Central memory CD4-positive, alpha-beta T cell (primary cell): ENCODE data around the gene ZNF697.
"Not testable (repeated sequence)": the region's sequence is repeated elsewhere in the genome, so short reads cannot be mapped to it uniquely, and the experiment has no call there.

Experiments
- DNase-seq: peaks from one replicate; pipeline ENCODE4 v3.0.0; 2022

ZNF697 gene

DNA sequence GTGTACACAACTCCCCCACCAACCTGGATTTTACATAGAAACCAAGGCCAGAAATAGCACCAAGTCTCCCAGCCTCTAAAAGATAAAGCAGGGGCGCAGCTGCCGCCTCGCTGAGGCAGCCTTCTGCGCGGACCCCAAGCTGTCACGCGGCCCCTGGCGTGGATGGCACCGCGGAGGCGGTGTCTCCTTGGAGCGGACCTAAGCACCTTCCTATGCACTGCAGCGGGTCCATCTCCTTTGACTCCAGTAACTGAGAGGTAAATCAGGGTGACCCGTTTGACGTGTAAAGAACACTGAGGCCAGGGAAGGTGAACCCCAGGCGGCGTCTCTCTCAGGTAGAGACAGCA lies 17.0 kb downstream of the ZNF697 start:
- no peak for DNase-seq

DNA sequence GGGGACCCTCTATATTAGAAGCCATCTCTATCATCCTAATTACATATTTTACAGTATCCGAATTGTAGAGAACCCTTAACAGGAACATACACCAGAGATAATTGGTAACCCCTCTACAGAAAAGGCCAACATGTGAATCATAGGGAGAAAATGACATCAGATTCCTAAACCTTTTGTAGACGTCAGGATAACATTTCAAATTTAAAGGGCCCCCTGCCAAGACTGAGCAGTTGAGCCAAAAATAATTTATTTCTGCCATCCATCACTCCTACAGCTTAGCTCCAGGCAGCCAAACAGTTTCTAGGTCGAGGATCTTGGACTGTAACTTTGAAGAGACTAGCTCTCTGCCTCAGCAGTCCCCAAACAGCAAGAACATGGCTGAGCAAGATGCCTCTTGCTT lies 21.2 kb downstream of the ZNF697 start:
- DNase-seq, result no peak

GRCh38 chr1:119626011-119626545 lies 22.0 kb downstream of the ZNF697 start:
- DNase-seq, result no peak

GRCh38 chr1:119623678-119624077 lies 24.4 kb downstream of the ZNF697 start:
- DNase-seq, result no peak

- no peak for DNase-seq
Observed at GRCh38 chr1:119623193-119623515, 24.9 kb downstream of the ZNF697 start.

DNA sequence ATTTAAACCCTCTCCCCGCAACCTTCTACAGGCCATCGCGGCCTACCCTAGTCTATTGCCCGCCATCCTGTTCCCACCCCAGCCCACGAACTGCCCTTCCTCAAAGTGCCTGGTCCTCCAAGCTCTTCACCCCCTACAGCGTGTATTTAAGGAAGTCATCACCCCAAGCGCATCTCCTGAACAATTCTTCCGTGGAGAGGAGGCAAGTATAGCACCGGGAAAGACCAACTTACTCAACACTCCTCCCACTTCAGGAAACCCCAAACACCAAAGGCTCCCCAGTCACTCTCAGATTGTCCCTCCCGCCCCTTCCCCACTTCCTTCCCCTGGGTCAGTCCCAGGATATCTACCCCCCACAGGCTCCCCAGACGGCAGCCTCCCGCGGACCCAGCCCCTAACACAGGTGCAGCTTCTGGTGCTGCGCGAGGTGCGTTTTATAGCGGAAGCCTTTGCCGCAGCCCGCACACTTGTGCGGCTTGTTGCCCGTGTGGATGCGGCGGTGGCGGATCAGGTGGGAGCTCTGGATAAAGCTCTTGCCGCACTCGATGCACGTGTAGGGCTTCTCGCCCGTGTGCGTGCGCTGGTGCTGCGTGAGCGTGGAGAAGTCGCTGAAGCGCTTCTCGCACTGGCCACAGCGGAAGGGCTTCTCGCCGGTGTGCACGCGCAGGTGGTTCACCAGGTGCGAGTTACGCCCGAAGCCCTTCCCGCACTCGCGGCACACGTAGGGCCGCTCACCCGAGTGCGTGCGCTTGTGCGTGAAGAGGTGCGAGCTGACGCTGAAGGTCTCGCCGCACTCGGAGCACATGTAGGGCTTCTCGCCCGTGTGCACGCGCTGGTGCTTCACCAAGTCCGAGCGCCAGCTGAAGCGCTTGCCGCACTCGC lies 25.5 kb downstream of the ZNF697 start:
- DNase-seq, result no peak

- DNase-seq, result no peak
Observed at GRCh38 chr1:119621705-119622104, 26.4 kb downstream of the ZNF697 start.

DNA sequence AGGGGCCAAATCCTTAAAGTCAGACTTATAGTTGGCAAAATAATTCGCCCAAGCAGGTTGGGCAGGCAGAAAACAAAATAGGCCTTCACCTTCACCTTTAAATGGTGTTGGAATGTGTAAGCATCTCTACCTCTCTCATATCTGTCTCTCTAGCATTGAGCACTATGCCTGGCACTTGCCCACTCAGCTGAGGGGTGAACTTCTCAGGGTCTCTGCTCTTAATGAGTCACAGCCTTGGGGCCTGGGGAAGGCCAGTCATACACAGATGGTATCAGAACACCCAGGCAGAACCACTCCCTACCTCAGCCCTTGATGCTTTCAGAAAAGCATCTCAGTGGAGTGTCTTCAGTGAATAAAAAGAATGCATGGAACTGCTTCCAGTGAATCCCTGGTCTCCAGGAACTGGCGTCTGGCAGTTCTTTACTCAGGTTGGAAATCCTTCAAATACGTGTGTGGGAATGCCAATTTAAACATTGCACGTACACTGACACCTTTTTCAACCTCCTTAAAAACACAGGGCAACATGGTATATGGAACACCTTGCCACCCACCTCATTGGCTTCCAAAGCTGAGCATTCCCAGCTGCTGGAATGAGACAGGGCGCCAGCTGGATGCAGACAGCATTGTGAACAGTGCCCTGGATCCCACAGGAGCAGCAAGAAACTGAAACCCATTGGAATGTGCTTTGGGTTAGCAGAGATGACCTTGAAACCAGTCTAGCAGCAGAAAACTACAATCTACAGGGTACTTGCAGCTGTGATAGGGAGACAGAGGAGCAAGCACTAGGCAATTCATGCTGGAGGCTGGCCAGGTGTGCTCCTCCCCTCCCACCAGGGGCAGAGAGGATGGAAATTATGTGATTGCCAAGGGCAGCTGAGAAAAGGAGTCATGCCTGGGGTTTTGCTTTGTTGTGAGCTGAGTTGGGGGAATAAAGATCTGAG lies 30.0 kb downstream of the ZNF697 start:
- DNase-seq, result no peak

- not testable (repeated sequence) for DNase-seq
Observed at GRCh38 chr1:119616748-119617147, 31.3 kb downstream of the ZNF697 start.

GRCh38 chr1:119615100-119615499 lies 33.0 kb downstream of the ZNF697 start:
- not testable (repeated sequence) for DNase-seq

DNA sequence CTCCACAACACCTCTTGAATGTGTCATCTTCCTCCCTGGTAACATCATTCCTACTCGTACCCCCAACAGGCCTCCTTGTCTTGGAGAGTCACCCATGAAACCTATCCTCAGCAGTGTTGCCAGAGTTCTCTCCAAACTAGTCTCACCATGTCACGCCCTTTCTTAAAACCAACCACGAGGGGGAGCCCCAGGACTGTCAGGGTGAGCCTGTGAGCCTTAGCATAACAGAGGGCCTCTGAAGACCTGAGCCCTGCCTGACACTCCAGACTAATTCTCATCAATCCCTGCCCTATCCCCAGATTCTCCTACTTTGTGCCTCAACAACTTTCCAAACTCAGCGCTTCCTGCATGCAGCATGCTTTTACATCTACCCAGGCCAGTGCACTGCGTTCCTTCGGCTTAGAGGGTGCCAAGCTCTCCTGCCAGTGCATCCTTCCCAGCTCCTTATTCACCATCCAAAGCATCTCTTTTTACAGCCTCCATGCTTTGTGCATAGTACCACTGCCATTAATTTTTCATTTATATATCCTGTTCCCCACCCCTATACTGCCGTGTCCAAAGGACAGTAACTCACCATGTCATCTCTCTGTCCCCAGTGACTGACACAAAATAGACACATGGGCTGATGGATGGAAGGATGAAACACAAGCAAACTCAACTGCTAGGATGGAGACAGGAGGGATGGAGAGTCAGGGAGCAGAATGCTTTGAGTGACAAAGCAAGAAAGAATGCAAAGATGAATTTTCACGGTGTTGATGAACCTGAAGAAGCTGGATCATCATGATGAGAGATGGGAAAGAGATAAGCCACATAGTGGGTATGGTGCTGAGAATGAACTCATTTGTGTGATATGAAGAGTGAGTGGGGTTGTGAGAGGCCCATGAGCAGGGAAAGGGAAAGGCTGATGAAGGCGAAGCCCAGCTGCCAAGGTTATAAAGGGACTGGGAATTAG lies 34.0 kb downstream of the ZNF697 start:
- DNase-seq, result peak; percentile 3

- DNase-seq, result peak; percentile 1
Observed at GRCh38 chr1:119611701-119612113, 36.4 kb downstream of the ZNF697 start.

DNA sequence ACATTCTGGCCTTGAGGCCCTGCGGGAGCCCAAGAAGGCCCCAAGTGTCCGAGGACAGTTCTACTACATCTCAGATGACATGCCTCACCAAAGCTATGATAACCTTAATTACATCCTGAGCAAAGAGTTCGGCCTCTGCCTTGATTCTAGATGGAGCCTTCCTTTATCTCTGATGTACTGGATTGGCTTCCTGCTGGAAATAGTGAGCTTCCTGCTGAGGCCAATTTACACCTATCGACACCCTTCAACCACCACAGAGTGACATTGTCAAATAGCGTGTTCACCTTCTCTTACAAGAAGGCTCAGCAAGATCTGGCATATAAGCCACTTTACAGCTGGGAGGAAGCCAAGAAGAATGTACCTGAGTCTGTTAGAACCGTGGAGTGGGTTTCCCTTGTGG lies 39.2 kb downstream of the ZNF697 start:
- DNase-seq, result not testable (repeated sequence)

DNA sequence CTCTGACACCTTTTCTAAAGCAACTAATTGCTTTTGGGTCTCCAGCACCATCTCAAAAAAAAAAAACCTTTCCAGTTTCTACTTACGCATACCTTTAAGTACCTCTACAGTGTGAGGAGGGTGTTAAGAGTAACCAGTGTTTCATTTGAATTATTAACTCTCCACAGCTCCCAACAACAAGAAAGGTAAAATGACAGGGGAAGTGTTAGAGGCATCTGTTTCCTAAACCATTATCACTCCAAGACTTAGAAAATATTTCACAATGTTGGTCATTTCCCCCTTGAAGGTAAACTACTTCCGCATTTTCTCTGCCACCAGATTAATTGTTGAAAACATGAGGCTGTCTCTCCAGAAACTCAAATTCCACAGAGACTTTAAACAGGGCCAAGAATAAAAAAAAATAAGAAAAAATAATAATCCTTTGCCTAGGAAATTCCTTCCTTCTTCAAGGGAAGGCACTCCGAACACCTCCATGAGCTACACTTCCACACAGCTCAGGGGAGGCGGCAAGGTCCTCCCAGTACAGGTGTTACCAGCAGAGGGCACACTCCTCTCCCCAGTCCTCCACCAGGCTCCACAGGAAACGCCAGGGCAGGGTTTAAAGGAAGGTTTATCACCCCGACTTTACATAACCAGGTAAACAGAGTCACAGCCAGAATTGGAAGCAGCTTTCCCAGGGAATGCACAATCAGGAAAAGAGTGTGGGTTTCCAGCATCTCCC lies 40.8 kb downstream of the ZNF697 start:
- not testable (repeated sequence) for DNase-seq

DNA sequence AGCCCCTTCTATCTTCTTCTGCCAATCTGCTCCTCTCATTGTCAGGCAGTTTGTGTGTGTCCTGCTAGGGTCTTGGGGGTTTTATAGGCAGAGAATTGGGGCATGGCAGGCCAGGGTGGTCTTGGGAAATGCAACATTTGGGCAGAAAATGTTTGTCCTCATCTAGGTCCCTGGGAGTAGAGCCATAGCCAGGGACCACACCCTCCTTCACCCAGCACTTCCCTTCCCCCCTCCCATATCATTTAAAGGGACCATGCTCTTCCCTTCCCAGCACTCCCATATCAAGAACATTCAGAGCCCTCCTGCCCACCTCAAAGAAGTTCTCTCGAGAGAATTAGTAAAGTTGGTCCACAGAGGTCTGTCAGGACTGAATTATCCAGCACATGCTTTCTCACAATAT lies 41.7 kb downstream of the ZNF697 start:
- no peak for DNase-seq

DNA sequence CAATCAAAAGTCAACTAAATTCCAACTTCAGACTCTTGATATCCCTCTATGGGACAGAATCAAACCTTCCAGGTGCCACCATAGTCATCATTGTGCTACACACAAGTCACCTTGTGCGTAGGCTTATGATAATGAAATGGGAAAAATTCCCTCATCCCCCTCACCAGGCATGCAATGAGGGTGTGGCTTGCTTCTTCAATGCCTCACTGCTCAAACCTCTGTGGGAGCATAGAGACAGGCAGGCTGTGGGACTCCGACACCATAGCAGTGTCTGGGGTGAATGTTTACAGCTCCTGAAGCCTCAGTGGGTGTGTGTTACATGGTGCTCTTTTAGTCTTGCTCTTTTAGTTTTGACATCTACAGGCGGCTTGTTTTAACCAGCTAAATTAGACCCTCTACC lies 42.4 kb downstream of the ZNF697 start:
- DNase-seq, result no peak

DNA sequence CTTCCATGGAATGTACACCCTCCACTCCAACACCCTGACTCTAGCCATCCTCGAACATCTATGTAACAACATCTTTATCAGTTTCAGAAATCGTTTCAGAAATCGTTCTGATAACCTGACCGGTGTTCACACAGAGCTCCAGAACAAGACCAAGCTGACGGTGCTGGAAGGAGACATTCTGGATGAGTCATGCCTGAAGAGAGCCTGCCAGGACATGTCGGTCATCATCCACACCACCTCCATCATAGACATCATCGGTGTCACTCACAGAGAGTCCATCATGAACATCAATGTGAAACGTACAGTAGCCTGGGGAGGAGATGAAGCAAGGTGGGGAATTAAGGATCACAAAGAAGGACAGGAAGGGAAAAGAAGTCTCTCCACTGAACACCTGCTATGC lies 43.0 kb downstream of the ZNF697 start:
- DNase-seq, result not testable (repeated sequence)

- DNase-seq, result no peak
Observed at GRCh38 chr1:119603695-119604094, 44.4 kb downstream of the ZNF697 start.

GRCh38 chr1:119603241-119603640 lies 44.8 kb downstream of the ZNF697 start:
- DNase-seq, result not testable (repeated sequence)

DNA sequence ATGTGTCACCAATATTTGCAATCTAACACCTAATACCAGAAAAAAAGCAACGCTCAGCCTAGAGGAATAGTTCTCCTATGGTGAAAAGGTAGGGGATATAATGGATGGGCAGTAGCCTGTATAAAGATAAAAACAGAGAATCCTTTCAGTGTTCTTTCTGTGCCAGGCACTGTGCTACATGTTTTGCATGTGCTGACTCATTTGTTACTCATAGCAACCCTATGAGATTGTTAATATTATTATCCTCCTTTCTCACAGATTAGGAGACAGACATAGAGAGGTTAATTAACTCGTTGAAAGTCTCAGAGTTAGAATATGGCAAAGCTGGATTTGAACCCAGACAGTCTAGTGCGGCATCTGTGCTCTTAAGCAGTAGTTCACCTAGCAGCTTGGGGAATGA lies 45.3 kb downstream of the ZNF697 start:
- DNase-seq, result not testable (repeated sequence)

- no peak for DNase-seq
Observed at GRCh38 chr1:119602169-119602568, 45.9 kb downstream of the ZNF697 start.

- no peak for DNase-seq
Observed at GRCh38 chr1:119600976-119601375, 47.1 kb downstream of the ZNF697 start.
